H1 (cell line): ENCODE measurements around the gene KAT2A. TPM values are rescaled to one million over a fixed set of nuclear protein-coding genes. Genes with fewer than 3 reads are reported as not detected.

ENCODE experiments used
- CTCF ChIA-PET: fragments of 300-600 bp; sonication (Branson Sonifier 250); formaldehyde crosslinking; loops from one replicate; lab custom pipeline; 2021; ENCODE audit not compliant: partially characterized antibody; lab: Charles Lee
- POLR2A ChIA-PET: fragments of 300-600 bp; sonication (Branson Sonifier 250); formaldehyde crosslinking; loops from one replicate; lab custom pipeline; 2021; ENCODE audit warnings: inconsistent platforms; ENCODE audit not compliant: partially characterized antibody; lab: Charles Lee
- DNase-seq, 2 experiments: peaks; one replicate each; pipeline versions ENCODE4 v3.0.0 to v3.0.0-alpha.2; 2010 to 2022; ENCODE audit warnings: low spot score in 2 of 2, low read depth in 1 of 2, mixed read lengths in 1 of 2
- FAIRE-seq: peaks from 2 replicates; lab custom pipeline; 2011; peaks lifted over from hg19 to GRCh38; lab: Jason Lieb, UNC
- H2AFZ ChIP-seq: 2 replicates; pipeline ENCODE4 v1.8.1; 2012; ENCODE audit warnings: low read length, inconsistent platforms
- H2AK5ac ChIP-seq: 2 replicates; pipeline ENCODE4 v1.6.1; 2013; ENCODE audit warnings: low read depth, low read length
- H2BK120ac ChIP-seq: replicated peaks from 2 replicates; pipeline ENCODE3; 2013; ENCODE audit warnings: low read depth, low read length, inconsistent platforms
- H2BK12ac ChIP-seq: 2 replicates; pipeline ENCODE4 v1.6.1; 2013; ENCODE audit warnings: low read depth, low read length
- H2BK15ac ChIP-seq: 2 replicates; pipeline ENCODE4 v1.6.1; 2013; ENCODE audit warnings: low read length
- H2BK20ac ChIP-seq: 2 replicates; pipeline ENCODE4 v1.6.1; 2013; ENCODE audit warnings: low read length
- H2BK5ac ChIP-seq: 2 replicates; pipeline ENCODE4 v1.6.1; 2013; ENCODE audit warnings: low read depth, low read length
- H3K14ac ChIP-seq: 2 replicates; pipeline ENCODE4 v1.6.1; 2013; ENCODE audit warnings: inconsistent platforms; ENCODE audit not compliant: insufficient read length
- H3K18ac ChIP-seq: 2 replicates; pipeline ENCODE4 v1.6.1; 2013; ENCODE audit warnings: low read length; ENCODE audit errors: extremely low read depth
- H3K23ac ChIP-seq: 2 replicates; pipeline ENCODE4 v1.6.1; 2013; ENCODE audit warnings: inconsistent platforms; ENCODE audit not compliant: insufficient read length
- H3K23me2 ChIP-seq: 2 replicates; pipeline ENCODE4 v1.6.1; 2013; ENCODE audit warnings: low read depth, low read length
- H3K27ac ChIP-seq: 2 replicates; pipeline ENCODE4 v1.6.1; 2011; ENCODE audit warnings: low read depth, low read length, inconsistent platforms
- H3K27me3 ChIP-seq, 4 experiments: replicated peaks in 1 of 4; 1 replicate in 1 of 4; 2 replicates in 3 of 4; pipeline versions ENCODE4 v1.6.1 to v1.8.1; 2011 to 2013; ENCODE audit warnings: low read length in 3 of 4, mild to moderate bottlenecking in 3 of 4, inconsistent platforms in 2 of 4, mixed read lengths in 2 of 4, moderate library complexity in 1 of 4; ENCODE audit not compliant: control insufficient read depth in 3 of 4, insufficient read depth in 3 of 4; ENCODE audit errors: extremely low read depth in 1 of 4
- H3K36me3 ChIP-seq, 4 experiments: 2 replicates each; pipeline versions ENCODE4 v1.6.1 to v1.8.1; 2011 to 2013; ENCODE audit warnings: mild to moderate bottlenecking in 4 of 4, low read length in 3 of 4, moderate library complexity in 2 of 4, control low read depth in 1 of 4, inconsistent platforms in 1 of 4; ENCODE audit not compliant: insufficient read depth in 4 of 4, control insufficient read depth in 2 of 4
- H3K4ac ChIP-seq: replicated peaks from 2 replicates; pipeline ENCODE3; 2013; ENCODE audit warnings: low read length, low read depth, mixed read lengths, inconsistent platforms; ENCODE audit not compliant: insufficient read length
- H3K4me1 ChIP-seq, 4 experiments: replicated peaks in 1 of 4; 1 replicate in 1 of 4; 2 replicates in 3 of 4; pipeline versions ENCODE4 v1.6.1 to v1.8.1; 2011 to 2013; ENCODE audit warnings: low read length in 3 of 4, inconsistent platforms in 2 of 4, mixed read lengths in 1 of 4; ENCODE audit not compliant: insufficient read depth in 4 of 4, control insufficient read depth in 3 of 4
- H3K4me2 ChIP-seq, 2 experiments: 2 replicates each; pipeline versions ENCODE4 v1.6.1 to v1.8.1; 2011 to 2013; ENCODE audit warnings: low read depth in 2 of 2, low read length in 2 of 2, control low read depth in 1 of 2, inconsistent platforms in 1 of 2, mild to moderate bottlenecking in 1 of 2; ENCODE audit not compliant: insufficient read depth in 1 of 2
- H3K4me3 ChIP-seq, 4 experiments: fragments of 200-600, 300-600 bp in 1 of 4; sonication (generic), shearing (Covaris generic), sonication (Bioruptor Twin) in 1 of 4; 2 replicates each; pipeline versions ENCODE4 v1.5.1 to v1.8.1; 2011 to 2016; ENCODE audit warnings: low read length in 4 of 4, low read depth in 3 of 4, control low read depth in 2 of 4, inconsistent platforms in 2 of 4, mild to moderate bottlenecking in 2 of 4, mixed read lengths in 1 of 4, moderate library complexity in 1 of 4; ENCODE audit not compliant: insufficient read depth in 2 of 4; ENCODE audit errors: extremely low read depth in 1 of 4
- H3K56ac ChIP-seq: replicated peaks from 2 replicates; pipeline ENCODE3; 2013; ENCODE audit warnings: low read depth, mild to moderate bottlenecking, mixed read lengths, low read length, inconsistent platforms; ENCODE audit not compliant: insufficient read length
- H3K79me1 ChIP-seq: 2 replicates; pipeline ENCODE4 v1.6.1; 2013; ENCODE audit warnings: low read depth, low read length, control low read depth
- H3K79me2 ChIP-seq, 2 experiments: 2 replicates each; pipeline versions ENCODE4 v1.6.1 to v1.8.1; 2012 to 2013; ENCODE audit warnings: low read length in 2 of 2, mild to moderate bottlenecking in 2 of 2, inconsistent platforms in 1 of 2; ENCODE audit not compliant: insufficient read depth in 2 of 2, control insufficient read depth in 1 of 2
- H3K9ac ChIP-seq, 4 experiments: replicated peaks in 1 of 4; 1 replicate in 1 of 4; 2 replicates in 3 of 4; pipeline versions ENCODE4 v1.6.1 to v1.8.1; 2011 to 2013; ENCODE audit warnings: low read depth in 3 of 4, low read length in 3 of 4, control low read depth in 2 of 4, mild to moderate bottlenecking in 2 of 4, moderate library complexity in 2 of 4, inconsistent platforms in 1 of 4; ENCODE audit errors: extremely low read depth in 1 of 4
- H3K9me3 ChIP-seq, 2 experiments: 2 replicates each; pipeline versions ENCODE4 v1.6.1 to v1.8.1; 2012 to 2013; ENCODE audit warnings: mild to moderate bottlenecking in 2 of 2, moderate library complexity in 2 of 2, control low read depth in 1 of 2, inconsistent platforms in 1 of 2, low read depth in 1 of 2, low read length in 1 of 2, mixed read lengths in 1 of 2; ENCODE audit not compliant: insufficient read depth in 2 of 2
- H4K20me1 ChIP-seq, 2 experiments: replicated peaks in 1 of 2; 2 replicates each; pipeline versions ENCODE3 to v1.8.1; 2011 to 2013; ENCODE audit warnings: inconsistent platforms in 2 of 2, low read length in 2 of 2, mild to moderate bottlenecking in 1 of 2; ENCODE audit not compliant: insufficient read depth in 2 of 2, control insufficient read depth in 1 of 2
- H4K5ac ChIP-seq: 2 replicates; pipeline ENCODE4 v1.6.1; 2013; ENCODE audit warnings: low read length, low read depth, mixed read lengths, inconsistent platforms; ENCODE audit not compliant: insufficient read length
- H4K8ac ChIP-seq: 2 replicates; pipeline ENCODE4 v1.8.0; 2013; ENCODE audit warnings: mild to moderate bottlenecking, moderate library complexity, low read length, inconsistent platforms; ENCODE audit not compliant: insufficient read depth; ENCODE audit errors: extremely low read depth
- H4K91ac ChIP-seq: replicated peaks from 2 replicates; pipeline ENCODE3; 2013; ENCODE audit warnings: low read length, mixed read lengths, inconsistent platforms; ENCODE audit not compliant: insufficient read length
- BACH1 ChIP-seq: IDR thresholded peaks from 2 replicates; pipeline ENCODE4 v1.6.1; 2012; ENCODE audit warnings: low read length, improper control_type of control experiment
- EGR1 ChIP-seq: IDR thresholded peaks from 2 replicates; pipeline ENCODE4 v1.6.1; 2011; ENCODE audit warnings: low read depth, low read length, borderline replicate concordance
- KDM4A ChIP-seq: IDR thresholded peaks from one replicate; pipeline ENCODE4 v1.7.1; 2012; ENCODE audit warnings: low read depth, mild to moderate bottlenecking, moderate library complexity, low read length, inconsistent platforms; ENCODE audit not compliant: severe bottlenecking
- MAFK ChIP-seq: IDR thresholded peaks from 2 replicates; pipeline ENCODE4 v1.6.1; 2012; ENCODE audit warnings: low read depth, mild to moderate bottlenecking, improper control_type of control experiment, low read length
- POLR2A ChIP-seq, 2 experiments: IDR thresholded peaks; 1 replicate in 1 of 2; 2 replicates in 1 of 2; pipeline ENCODE4 v1.6.1; 2011; ENCODE audit warnings: low read depth in 2 of 2, low read length in 2 of 2, mild to moderate bottlenecking in 2 of 2; ENCODE audit errors: control extremely low read depth in 1 of 2
- RFX5 ChIP-seq: IDR thresholded peaks from 2 replicates; pipeline ENCODE4 v1.6.1; 2011; ENCODE audit warnings: low read depth, low read length, improper control_type of control experiment, borderline replicate concordance
- SRF ChIP-seq: IDR thresholded peaks from 2 replicates; pipeline ENCODE4 v1.6.1; 2011; ENCODE audit warnings: mild to moderate bottlenecking, low read depth, low read length, moderate library complexity
- TAF7 ChIP-seq: optimal IDR thresholded peaks from 2 replicates; pipeline ENCODE3; 2011; ENCODE audit warnings: low read depth, mild to moderate bottlenecking, inconsistent platforms, low read length, moderate library complexity, borderline replicate concordance
- YY1 ChIP-seq: IDR thresholded peaks from 2 replicates; pipeline ENCODE4 v1.6.1; 2011; ENCODE audit warnings: low read depth, mild to moderate bottlenecking, low read length
- WGBS, 2 experiments: shearing (Covaris generic) in 1 of 2; methylation state at CpG; one replicate each; pipeline versions ENCODE4 v1.1.6 to v1.1.7; 2013 to 2015; ENCODE audit warnings: low lambda C conversion rate in 2 of 2, mixed read lengths in 2 of 2, inconsistent platforms in 1 of 2, low coverage in 1 of 2, missing lambda C conversion rate in 1 of 2; ENCODE audit not compliant: insufficient replicate concordance in 2 of 2, insufficient coverage in 1 of 2, insufficient read length in 1 of 2; ENCODE audit errors: extremely low coverage in 1 of 2, missing lambda C conversion rate in 1 of 2; 5-methylcytosine and 5-hydroxymethylcytosine counted together
- polyA plus RNA-seq, 7 experiments: library from polyadenylated mRNA; depleted of rRNA in 3 of 7; stranded (reverse) in 5 of 7; unstranded in 2 of 7; fragments of >200 nt in 5 of 7; fragments of 200-250 nt in 2 of 7; gene quantifications; 1 replicate in 5 of 7; 2 replicates in 1 of 7; 4 replicates in 1 of 7; pipeline versions ENCODE4 v1.2.1 to v1.2.3, GENCODE V29; 2011 to 2013; ENCODE audit warnings: missing spikeins in 2 of 7, mixed read lengths in 2 of 7
- total RNA-seq: library from RNA; stranded (reverse); fragmentation: NEBNext Ultra II Directional; extraction: Animal tissue kit (Norgen Biotek cat#: 25700); gene quantifications from 2 replicates; pipeline ENCODE4 v1.2.1, GENCODE V29; 2021

Gene KAT2A
- total and polyA plus RNA-seq, 2 of the 8 experiments (the other 6 are each of a cell fraction or from before 2014, with no cell fraction given): 34.2 to 40.1 TPM

DNA sequence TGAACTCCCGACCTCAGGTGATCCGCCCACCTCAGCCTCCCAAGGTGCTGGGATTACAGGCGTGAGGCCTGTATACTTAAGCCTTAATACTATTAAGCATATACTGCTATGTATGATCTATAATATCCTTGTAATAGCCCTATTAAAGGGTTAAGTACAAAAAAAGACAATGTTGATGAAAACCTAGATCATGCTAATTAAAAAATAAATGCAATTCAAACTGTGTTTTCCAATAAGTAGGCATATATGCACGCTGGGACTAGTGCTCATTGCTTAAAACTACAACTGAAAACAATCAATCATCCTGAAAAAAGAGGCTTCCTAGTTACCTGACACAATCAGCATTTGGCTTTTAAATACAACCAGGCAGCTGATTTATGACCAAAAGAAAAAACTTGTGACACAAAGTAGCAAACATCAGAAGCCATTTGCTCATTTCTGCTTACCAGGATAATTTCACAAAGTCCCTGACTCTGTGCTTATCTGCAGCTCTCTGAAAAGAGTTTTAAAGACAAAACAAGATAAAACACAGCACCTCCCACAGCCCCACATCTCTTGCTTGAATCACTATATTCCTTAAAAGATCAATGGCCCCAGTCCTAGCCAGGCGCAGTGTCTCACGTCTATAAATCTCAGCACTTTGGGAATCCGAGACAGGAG lies 34.0 kb downstream of the KAT2A start:
- Histone ChIP-seq H3K79me1 (no peaks in the 10 kb centered on the region), H3K14ac (no peak overlapping the region), H3K27ac (no peak overlapping the region), H4K91ac (no peak overlapping the region), H3K23me2 (no peaks in the 10 kb centered on the region), H3K4me1 (peaks cover 0 to under 1% (median 0%) of the 10 kb centered on the region in 4 experiments; a peak in 1 of 7 replicates), H2AK5ac (no peak overlapping the region), H3K9ac (no peak overlapping the region), H2BK20ac (no peak overlapping the region), H4K5ac (no peak overlapping the region), H3K23ac (no peak overlapping the region), H2AFZ (no peak overlapping the region), H2BK120ac (no peak overlapping the region), H2BK5ac (no peak overlapping the region), H4K8ac (no peak overlapping the region), H4K20me1 (no peaks in the 10 kb centered on the region), H3K4me3 (no peak overlapping the region), H3K79me2 (no peaks in the 10 kb centered on the region), H3K4me2 (no peak overlapping the region), H3K27me3 (no peaks in the 10 kb centered on the region), H3K4ac (no peak overlapping the region), H3K9me3 (no peaks in the 10 kb centered on the region), H3K18ac (no peak overlapping the region), H2BK12ac (no peak overlapping the region), H3K36me3 (no peaks in the 10 kb centered on the region), H3K56ac (no peak overlapping the region), H2BK15ac (no peak overlapping the region)
- DNase-seq (no peak), FAIRE-seq (no peak)
- TF ChIP-seq YY1 (no peak), MAFK (no peak), SRF (no peak), KDM4A (no peak), BACH1 (no peak), RFX5 (no peak), TAF7 (no peak), EGR1 (no peak), POLR2A (IDR thresholded peaks at IDR 0.05; ENCODE audit: control extremely low read depth in 1 of 2, low read depth in 2 of 2, low read length in 2 of 2) (no peak)
- 92% methylated on average over 7 of the region's 7 CpGs; no CpG with 5 or more reads in 1 of the 2 experiments for WGBS, 2 experiments
- CTCF ChIA-PET: interaction anchor here (0.6 to 39.4 kb wide), 10 partner anchors 7 to 56 kb away, joined by 3 to 1084 read pairs (median 10); partner anchors contain the start of genes DHX58, DNAJC7, HSPB9 and KAT2A
- POLR2A ChIA-PET: interaction anchor here (1.7 kb wide), 1 partner anchor 10 kb away, joined by 6 read pairs; no protein-coding TSS in a partner anchor
